LNCaP clone FGC (cell line): Measurements from ENCODE around the gene SLC10A4.
A peak's percentile ranks its signal among the peaks of the same experiment; 100 is the strongest.
"Not testable (repeated sequence)": the region's sequence is repeated elsewhere in the genome, so short reads cannot be mapped to it uniquely, and the experiment has no call there.

Experiments
- DNase-seq: peaks from one replicate; pipeline ENCODE4 v3.0.0-alpha.2; 2011; ENCODE audit warnings: low read depth
- H3K4me3 ChIP-seq: 2 replicates; pipeline ENCODE4 v1.5.1; 2011; ENCODE audit warnings: mild to moderate bottlenecking, low read depth, low read length, control low read depth
- CTCF ChIP-seq: IDR thresholded peaks from 2 replicates; pipeline ENCODE4 v1.5.1; 2012; ENCODE audit warnings: mild to moderate bottlenecking; ENCODE audit not compliant: control insufficient read depth, insufficient read depth; ENCODE audit errors: extremely low read depth

The SLC10A4 gene, protein sequence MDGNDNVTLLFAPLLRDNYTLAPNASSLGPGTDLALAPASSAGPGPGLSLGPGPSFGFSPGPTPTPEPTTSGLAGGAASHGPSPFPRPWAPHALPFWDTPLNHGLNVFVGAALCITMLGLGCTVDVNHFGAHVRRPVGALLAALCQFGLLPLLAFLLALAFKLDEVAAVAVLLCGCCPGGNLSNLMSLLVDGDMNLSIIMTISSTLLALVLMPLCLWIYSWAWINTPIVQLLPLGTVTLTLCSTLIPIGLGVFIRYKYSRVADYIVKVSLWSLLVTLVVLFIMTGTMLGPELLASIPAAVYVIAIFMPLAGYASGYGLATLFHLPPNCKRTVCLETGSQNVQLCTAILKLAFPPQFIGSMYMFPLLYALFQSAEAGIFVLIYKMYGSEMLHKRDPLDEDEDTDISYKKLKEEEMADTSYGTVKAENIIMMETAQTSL

GRCh38 chr4:48483006-48483776 lies at the start of gene SLC10A4:
TSS of gene SLC10A4 (plus strand) at chr4:48483343. CDS start at chr4:48483562, 219 bp downstream.
- TF ChIP-seq CTCF, result no peak
- DNase-seq, result no peak
- H3K4me3 ChIP-seq, result no peak within 1 kb of the TSS

GRCh38 chr4:48436318-48436717 lies 46.8 kb upstream of the SLC10A4 start:
- H3K4me3 ChIP-seq, result no peak overlapping the region
- no peak for TF ChIP-seq CTCF
- no peak for DNase-seq

DNA sequence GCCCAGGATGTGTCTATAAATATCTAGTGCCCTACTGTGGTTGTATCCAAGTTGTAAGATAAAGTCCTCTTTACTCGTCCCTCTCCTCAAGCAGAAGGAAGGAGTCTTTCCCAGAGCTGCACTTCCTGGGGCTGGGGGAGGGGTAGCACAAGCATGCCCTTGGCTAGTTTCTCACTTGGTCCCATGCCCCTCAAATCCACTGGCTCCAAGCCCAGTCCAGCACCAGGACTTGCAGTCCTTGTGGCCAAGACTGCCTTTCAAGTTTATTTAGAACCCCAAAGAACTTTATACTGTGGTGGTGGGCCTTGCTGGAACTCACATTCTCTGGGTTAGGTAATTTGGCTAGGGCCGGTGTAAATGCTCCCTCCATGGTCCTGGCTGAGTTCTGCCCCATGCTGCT lies 43.2 kb upstream of the SLC10A4 start:
- no peak overlapping the region for H3K4me3 ChIP-seq
- DNase-seq, result no peak
- no peak for TF ChIP-seq CTCF

DNA sequence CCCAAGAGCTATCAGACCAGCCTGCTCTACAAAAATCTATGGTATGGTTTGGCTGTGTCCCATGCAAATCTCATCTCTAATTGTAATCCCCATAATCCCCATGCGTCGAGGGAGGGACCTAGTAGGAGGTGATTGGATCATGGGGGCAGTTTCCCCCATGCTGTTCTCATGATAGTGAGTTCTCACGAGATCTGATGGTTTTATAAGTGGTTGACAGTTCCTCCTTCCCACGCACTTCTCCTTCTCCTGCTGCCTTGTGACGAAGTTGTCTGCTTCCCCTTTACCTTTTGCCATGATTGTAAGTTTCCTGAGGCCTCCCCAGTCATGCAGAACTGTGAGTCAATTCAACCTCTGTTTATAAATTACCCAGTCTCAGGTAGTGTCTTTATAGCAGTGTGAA lies 42.2 kb upstream of the SLC10A4 start:
- not testable (repeated sequence) for H3K4me3 ChIP-seq, DNase-seq

GRCh38 chr4:48445704-48446103 lies 37.4 kb upstream of the SLC10A4 start:
- 0 out of 2 replicates have a peak, but pooled peaks have one; percentile 26 for TF ChIP-seq CTCF
- no peak for DNase-seq
- no peak overlapping the region for H3K4me3 ChIP-seq

- TF ChIP-seq CTCF, result no peak
- no peak overlapping the region for H3K4me3 ChIP-seq
- no peak for DNase-seq
Observed at GRCh38 chr4:48446642-48447041, 36.5 kb upstream of the SLC10A4 start.

GRCh38 chr4:48449151-48449550 lies 34.0 kb upstream of the SLC10A4 start:
- TF ChIP-seq CTCF, result no peak
- no peak for DNase-seq
- no peak overlapping the region for H3K4me3 ChIP-seq
